Astrocyte (in vitro differentiated cells and primary cell): ENCODE results near the gene NUP50. TPM values are rescaled to one million over a fixed set of nuclear protein-coding genes. Genes with fewer than 3 reads are reported as not detected.

ENCODE experiments used
- DNase-seq: peaks from one replicate; pipeline ENCODE4 v3.0.0-alpha.2; 2010; ENCODE audit warnings: low read depth
- FAIRE-seq: peaks from 2 replicates; lab custom pipeline; 2011; peaks lifted over from hg19 to GRCh38; lab: Jason Lieb, UNC
- H2AFZ ChIP-seq: 2 replicates; pipeline ENCODE4 v1.6.0; 2012; ENCODE audit warnings: low read depth, low read length, inconsistent platforms
- H3K27ac ChIP-seq: 2 replicates; pipeline ENCODE4 v1.5.1; 2011; ENCODE audit warnings: low read depth, low read length, inconsistent platforms
- H3K27me3 ChIP-seq: 2 replicates; pipeline ENCODE4 v1.6.0; 2011; ENCODE audit warnings: low read length, inconsistent platforms; ENCODE audit not compliant: insufficient read depth
- H3K36me3 ChIP-seq: 2 replicates; pipeline ENCODE4 v1.5.1; 2011; ENCODE audit warnings: low read length, inconsistent platforms; ENCODE audit not compliant: insufficient read depth
- H3K4me1 ChIP-seq: 2 replicates; pipeline ENCODE4 v1.5.1; 2011; ENCODE audit warnings: low read length, inconsistent platforms; ENCODE audit not compliant: insufficient read depth
- H3K4me2 ChIP-seq: 2 replicates; pipeline ENCODE4 v1.6.0; 2012; ENCODE audit warnings: low read length, inconsistent platforms
- H3K4me3 ChIP-seq: 2 replicates; pipeline ENCODE4 v1.5.1; 2011; ENCODE audit warnings: low read depth, mild to moderate bottlenecking, low read length, inconsistent platforms; ENCODE audit not compliant: insufficient read depth
- H3K79me2 ChIP-seq: 2 replicates; pipeline ENCODE4 v1.6.0; 2012; ENCODE audit warnings: mild to moderate bottlenecking, low read length, inconsistent platforms; ENCODE audit not compliant: insufficient read depth
- H3K9ac ChIP-seq: 2 replicates; pipeline ENCODE4 v1.6.0; 2012; ENCODE audit warnings: mild to moderate bottlenecking, low read length, inconsistent platforms
- H3K9me3 ChIP-seq: 2 replicates; pipeline ENCODE4 v1.5.1; 2012; ENCODE audit warnings: low read depth, mild to moderate bottlenecking, low read length, inconsistent platforms; ENCODE audit not compliant: insufficient read depth
- H4K20me1 ChIP-seq: 2 replicates; pipeline ENCODE4 v1.6.0; 2012; ENCODE audit warnings: low read length, inconsistent platforms; ENCODE audit not compliant: insufficient read depth
- H3K27ac Mint-ChIP-seq: one replicate; pipeline ENCODE4 v1.8.0; 2021; ENCODE audit warnings: mild to moderate bottlenecking, mixed read lengths; ENCODE audit not compliant: unreplicated experiment
- H3K27me3 Mint-ChIP-seq: one replicate; pipeline ENCODE4 v1.8.0; 2021; ENCODE audit warnings: low read depth, mixed read lengths; ENCODE audit not compliant: unreplicated experiment
- H3K36me3 Mint-ChIP-seq: one replicate; pipeline ENCODE4 v1.8.0; 2021; ENCODE audit warnings: low read depth, mixed read lengths; ENCODE audit not compliant: unreplicated experiment
- H3K4me1 Mint-ChIP-seq: one replicate; pipeline ENCODE4 v1.8.0; 2021; ENCODE audit warnings: low read depth, mixed read lengths; ENCODE audit not compliant: unreplicated experiment
- H3K4me3 Mint-ChIP-seq: one replicate; pipeline ENCODE4 v1.8.0; 2021; ENCODE audit warnings: mild to moderate bottlenecking, moderate library complexity, mixed read lengths; ENCODE audit not compliant: unreplicated experiment
- H3K9me3 Mint-ChIP-seq: one replicate; pipeline ENCODE4 v1.8.0; 2021; ENCODE audit warnings: mild to moderate bottlenecking, mixed read lengths; ENCODE audit not compliant: unreplicated experiment
- CTCF ChIP-seq: IDR thresholded peaks from 2 replicates; pipeline ENCODE4 v1.5.1; 2011; ENCODE audit warnings: low read depth, mild to moderate bottlenecking, inconsistent platforms, low read length, moderate library complexity; ENCODE audit not compliant: insufficient read depth
- EZH2 ChIP-seq: IDR thresholded peaks from 2 replicates; pipeline ENCODE4 v1.6.1; 2012; ENCODE audit warnings: mild to moderate bottlenecking, low read length, inconsistent platforms; ENCODE audit not compliant: insufficient read depth
- total RNA-seq: library from RNA; stranded (reverse); gene quantifications from 2 replicates; pipeline ENCODE4 v1.2.1, GENCODE V29; 2021

NUP50 gene
- total RNA-seq, 1 donor from 2014 or later: 56.4 TPM

- H3K36me3 Mint-ChIP-seq: peaks cover 14% of the 10 kb centered on the region
- peaks cover 19% of the 10 kb centered on the region for H3K79me2 ChIP-seq
- TF ChIP-seq CTCF (no peak), EZH2 (no peak)
- no peak overlapping the region for H3K27ac Mint-ChIP-seq
- no peaks in the 10 kb centered on the region for H3K9me3 ChIP-seq
- H3K36me3 ChIP-seq: no peaks in the 10 kb centered on the region
- no peak overlapping the region for H3K4me2 ChIP-seq
- H3K4me3 Mint-ChIP-seq: no peak overlapping the region
- no peaks in the 10 kb centered on the region for H3K27me3 Mint-ChIP-seq
- DNase-seq (no peak), FAIRE-seq (no peak)
- H3K4me1 Mint-ChIP-seq: peaks cover 19% of the 10 kb centered on the region
- no peaks in the 10 kb centered on the region for H3K27me3 ChIP-seq
- H3K4me3 ChIP-seq: no peak overlapping the region
- H2AFZ ChIP-seq: no peak overlapping the region
- H3K9ac ChIP-seq: no peak overlapping the region
- no peaks in the 10 kb centered on the region for H3K4me1 ChIP-seq
- no peak overlapping the region for H3K27ac ChIP-seq
- no peaks in the 10 kb centered on the region for H3K9me3 Mint-ChIP-seq
- peaks cover 79% of the 10 kb centered on the region for H4K20me1 ChIP-seq
Measured at GRCh38 chr22:45233827-45234226, 70.1 kb downstream of the NUP50 start.

- DNase-seq: no peak
- H3K4me3 Mint-ChIP-seq: no peak overlapping the region
- no peaks in the 10 kb centered on the region for H3K9me3 Mint-ChIP-seq
- H3K36me3 Mint-ChIP-seq: peaks cover 13% of the 10 kb centered on the region
- H3K27ac ChIP-seq: no peak overlapping the region
- H3K4me1 ChIP-seq: peaks cover 10% of the 10 kb centered on the region
- no peak overlapping the region for H3K4me3 ChIP-seq
- no peak for FAIRE-seq
- no peak overlapping the region for H3K27ac Mint-ChIP-seq
- H3K4me2 ChIP-seq: no peak overlapping the region
- H3K9ac ChIP-seq: no peak overlapping the region
- H3K27me3 Mint-ChIP-seq: no peaks in the 10 kb centered on the region
- H3K36me3 ChIP-seq: no peaks in the 10 kb centered on the region
- TF ChIP-seq CTCF (no peak), EZH2 (no peak)
- no peaks in the 10 kb centered on the region for H3K9me3 ChIP-seq
- H2AFZ ChIP-seq: no peak overlapping the region
- peaks cover 26% of the 10 kb centered on the region for H3K79me2 ChIP-seq
- H4K20me1 ChIP-seq: peaks cover 87% of the 10 kb centered on the region
- no peaks in the 10 kb centered on the region for H3K27me3 ChIP-seq
- peaks cover 19% of the 10 kb centered on the region for H3K4me1 Mint-ChIP-seq
Measured at GRCh38 chr22:45235101-45235777, 71.5 kb downstream of the NUP50 start.

- FAIRE-seq: no peak
- H4K20me1 ChIP-seq: peaks cover 83% of the 10 kb centered on the region
Measured at GRCh38 chr22:45235851-45236342, 72.2 kb downstream of the NUP50 start.

More at GRCh38 chr22:45235851-45236342, 72.2 kb downstream of the NUP50 start:
- Histone ChIP-seq H3K4me3 (no peak overlapping the region), H3K27me3 (no peaks in the 10 kb centered on the region), H3K27ac (no peak overlapping the region), H3K9ac (no peak overlapping the region), H3K4me1 (peaks cover 10% of the 10 kb centered on the region), H3K9me3 (no peaks in the 10 kb centered on the region), H3K4me2 (no peak overlapping the region), H2AFZ (no peak overlapping the region), H3K36me3 (no peaks in the 10 kb centered on the region), H3K79me2 (peaks cover 26% of the 10 kb centered on the region)
- H3K4me3 Mint-ChIP-seq: no peak overlapping the region
- H3K9me3 Mint-ChIP-seq: no peaks in the 10 kb centered on the region
- H3K4me1 Mint-ChIP-seq: peaks cover 17% of the 10 kb centered on the region
- DNase-seq: no peak
- peaks cover 11% of the 10 kb centered on the region for H3K36me3 Mint-ChIP-seq
- H3K27me3 Mint-ChIP-seq: no peaks in the 10 kb centered on the region
- H3K27ac Mint-ChIP-seq: no peak overlapping the region
- no peak for TF ChIP-seq EZH2
- TF ChIP-seq CTCF: no peak
